Neural cell (in vitro differentiated cells): ENCODE results near the gene SPTY2D1. TPM values are rescaled to one million over a fixed set of nuclear protein-coding genes. Genes with fewer than 3 reads are reported as not detected.

Source experiments
- H2AFZ ChIP-seq: fragments of 200-600, 300-800 bp; sonication (generic), shearing (Covaris generic); 2 replicates; pipeline ENCODE4 v1.6.0; 2014; ENCODE audit warnings: low read depth, mild to moderate bottlenecking, antibody characterized with exemption, low read length, moderate library complexity
- H3F3A ChIP-seq: fragments of 200-600 bp; shearing (Covaris generic); 2 replicates; pipeline ENCODE4 v1.6.1; 2016; ENCODE audit warnings: mild to moderate bottlenecking, moderate library complexity, mixed read lengths, antibody characterized with exemption, low read length; ENCODE audit not compliant: insufficient read depth, poor library complexity, severe bottlenecking
- H3K27ac ChIP-seq: fragments of 200-600, 300-800 bp; sonication (generic), shearing (Covaris generic); 2 replicates; pipeline ENCODE4 v1.5.1; 2014; ENCODE audit warnings: mild to moderate bottlenecking, low read length, moderate library complexity
- H3K27me3 ChIP-seq: fragments of 300-800, 200-600 bp; sonication (generic), shearing (Covaris generic); 2 replicates; pipeline ENCODE4 v1.6.0; 2014; ENCODE audit warnings: mild to moderate bottlenecking, low read depth, low read length, moderate library complexity; ENCODE audit not compliant: insufficient read depth
- H3K36me3 ChIP-seq: fragments of 300-800, 200-600 bp; sonication (generic), shearing (Covaris generic); 2 replicates; pipeline ENCODE4 v1.5.1; 2014; ENCODE audit warnings: mild to moderate bottlenecking, antibody characterized with exemption, low read length, moderate library complexity; ENCODE audit not compliant: insufficient read depth
- H3K4me2 ChIP-seq: fragments of 300-800, 200-600 bp; sonication (generic), shearing (Covaris generic); 2 replicates; pipeline ENCODE4 v1.6.0; 2014; ENCODE audit warnings: mild to moderate bottlenecking, low read length
- H3K4me3 ChIP-seq: fragments of 300-800, 200-600 bp; sonication (generic), shearing (Covaris generic); 2 replicates; pipeline ENCODE4 v1.5.1; 2014; ENCODE audit warnings: mild to moderate bottlenecking, low read length, moderate library complexity
- H3K79me2 ChIP-seq: fragments of 200-600 bp; shearing (Covaris generic); replicated peaks from 2 replicates; pipeline ENCODE4 v1.6.0; 2014; ENCODE audit warnings: mild to moderate bottlenecking, low read length, moderate library complexity; ENCODE audit not compliant: insufficient read depth
- H3K9ac ChIP-seq: fragments of 300-800, 200-600 bp; sonication (generic), shearing (Covaris generic); 2 replicates; pipeline ENCODE4 v1.6.1; 2016; ENCODE audit warnings: mild to moderate bottlenecking, low read length, mixed read lengths
- H3K9me2 ChIP-seq: fragments of 200-600 bp; shearing (Covaris generic); 2 replicates; pipeline ENCODE4 v1.6.1; 2016; ENCODE audit warnings: mild to moderate bottlenecking, low read length, mixed read lengths; ENCODE audit not compliant: insufficient read depth
- H3K9me3 ChIP-seq: fragments of 200-600, 300-800 bp; sonication (generic), shearing (Covaris generic); 2 replicates; pipeline ENCODE4 v1.6.1; 2016; ENCODE audit warnings: mild to moderate bottlenecking, mixed run types, low read length, moderate library complexity, mixed read lengths
- H4K20me1 ChIP-seq: fragments of 200-600 bp; shearing (Covaris generic); 2 replicates; pipeline ENCODE4 v1.6.1; 2016; ENCODE audit warnings: mild to moderate bottlenecking, mixed run types; ENCODE audit not compliant: insufficient read depth
- EP300 ChIP-seq: fragments of 450-650 bp; conservative IDR thresholded peaks from 2 replicates; pipeline ENCODE4 v1.6.1; 2014; ENCODE audit warnings: antibody characterized with exemption, mild to moderate bottlenecking, moderate library complexity; ENCODE audit not compliant: poor library complexity, severe bottlenecking
- EZH2 ChIP-seq: fragments of 200-600, 300-800 bp; shearing (Covaris generic), sonication (generic); IDR thresholded peaks from 2 replicates; pipeline ENCODE4 v1.6.1; 2014; ENCODE audit warnings: antibody characterized with exemption, low read length, borderline replicate concordance, mild to moderate bottlenecking; ENCODE audit not compliant: insufficient read depth, poor library complexity, severe bottlenecking
- MXI1 ChIP-seq: fragments of 450-650 bp; conservative IDR thresholded peaks from 2 replicates; pipeline ENCODE4 v1.6.1; 2014; ENCODE audit warnings: antibody characterized with exemption, mild to moderate bottlenecking; ENCODE audit not compliant: poor library complexity, severe bottlenecking
- POLR2AphosphoS5 ChIP-seq: IDR thresholded peaks from 2 replicates; pipeline ENCODE4 v1.6.1; 2012
- RAD21 ChIP-seq: fragments of 450-650 bp; conservative IDR thresholded peaks from 2 replicates; pipeline ENCODE4 v1.6.1; 2014; ENCODE audit warnings: antibody characterized with exemption, mild to moderate bottlenecking, moderate library complexity
- SMC3 ChIP-seq: fragments of 450-650 bp; conservative IDR thresholded peaks from 2 replicates; pipeline ENCODE4 v1.6.1; 2014; ENCODE audit warnings: antibody characterized with exemption, mild to moderate bottlenecking, moderate library complexity; ENCODE audit not compliant: poor library complexity
- TAF1 ChIP-seq: IDR thresholded peaks from 2 replicates; pipeline ENCODE4 v1.6.1; 2012; ENCODE audit warnings: low read depth
- polyA plus RNA-seq: library from polyadenylated mRNA; depleted of rRNA; stranded (reverse); fragments of >200 nt; gene quantifications from 2 replicates; pipeline ENCODE4 v1.2.3, GENCODE V29; 2014
- TF ChIP-seq, protein P1 (sequence below): IDR thresholded peaks from 2 replicates; pipeline ENCODE4 v1.6.1; 2012; ENCODE audit warnings: borderline replicate concordance
- TF ChIP-seq, protein P2 (sequence below): fragments of 450-650 bp; IDR thresholded peaks from 2 replicates; pipeline ENCODE4 v1.5.1; 2014; ENCODE audit warnings: antibody characterized with exemption, mild to moderate bottlenecking, moderate library complexity; ENCODE audit not compliant: poor library complexity, severe bottlenecking

Gene SPTY2D1
- polyA plus RNA-seq, 1 donor from 2014 or later = 5.9 TPM

- Histone ChIP-seq H3K27me3 (no peaks in the 10 kb centered on the region), H4K20me1 (no peaks in the 10 kb centered on the region), H3K9me3 (no peaks in the 10 kb centered on the region), H3K79me2 (no peaks in the 10 kb centered on the region), H3K27ac (no peak overlapping the region), H3K4me2 (no peak overlapping the region), H3F3A (no peaks in the 10 kb centered on the region), H2AFZ (no peak overlapping the region), H3K4me3 (no peak overlapping the region), H3K9ac (no peak overlapping the region), H3K36me3 (peaks cover under 1% of the 10 kb centered on the region), H3K9me2 (no peaks in the 10 kb centered on the region)
- TF ChIP-seq, protein P1, sequence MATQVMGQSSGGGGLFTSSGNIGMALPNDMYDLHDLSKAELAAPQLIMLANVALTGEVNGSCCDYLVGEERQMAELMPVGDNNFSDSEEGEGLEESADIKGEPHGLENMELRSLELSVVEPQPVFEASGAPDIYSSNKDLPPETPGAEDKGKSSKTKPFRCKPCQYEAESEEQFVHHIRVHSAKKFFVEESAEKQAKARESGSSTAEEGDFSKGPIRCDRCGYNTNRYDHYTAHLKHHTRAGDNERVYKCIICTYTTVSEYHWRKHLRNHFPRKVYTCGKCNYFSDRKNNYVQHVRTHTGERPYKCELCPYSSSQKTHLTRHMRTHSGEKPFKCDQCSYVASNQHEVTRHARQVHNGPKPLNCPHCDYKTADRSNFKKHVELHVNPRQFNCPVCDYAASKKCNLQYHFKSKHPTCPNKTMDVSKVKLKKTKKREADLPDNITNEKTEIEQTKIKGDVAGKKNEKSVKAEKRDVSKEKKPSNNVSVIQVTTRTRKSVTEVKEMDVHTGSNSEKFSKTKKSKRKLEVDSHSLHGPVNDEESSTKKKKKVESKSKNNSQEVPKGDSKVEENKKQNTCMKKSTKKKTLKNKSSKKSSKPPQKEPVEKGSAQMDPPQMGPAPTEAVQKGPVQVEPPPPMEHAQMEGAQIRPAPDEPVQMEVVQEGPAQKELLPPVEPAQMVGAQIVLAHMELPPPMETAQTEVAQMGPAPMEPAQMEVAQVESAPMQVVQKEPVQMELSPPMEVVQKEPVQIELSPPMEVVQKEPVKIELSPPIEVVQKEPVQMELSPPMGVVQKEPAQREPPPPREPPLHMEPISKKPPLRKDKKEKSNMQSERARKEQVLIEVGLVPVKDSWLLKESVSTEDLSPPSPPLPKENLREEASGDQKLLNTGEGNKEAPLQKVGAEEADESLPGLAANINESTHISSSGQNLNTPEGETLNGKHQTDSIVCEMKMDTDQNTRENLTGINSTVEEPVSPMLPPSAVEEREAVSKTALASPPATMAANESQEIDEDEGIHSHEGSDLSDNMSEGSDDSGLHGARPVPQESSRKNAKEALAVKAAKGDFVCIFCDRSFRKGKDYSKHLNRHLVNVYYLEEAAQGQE = no peak
- TF ChIP-seq EP300 (no peak), SMC3 (no peak), EZH2 (no peak), TAF1 (no peak), RAD21 (no peak), POLR2AphosphoS5 (no peak)
- TF ChIP-seq, protein P2, sequence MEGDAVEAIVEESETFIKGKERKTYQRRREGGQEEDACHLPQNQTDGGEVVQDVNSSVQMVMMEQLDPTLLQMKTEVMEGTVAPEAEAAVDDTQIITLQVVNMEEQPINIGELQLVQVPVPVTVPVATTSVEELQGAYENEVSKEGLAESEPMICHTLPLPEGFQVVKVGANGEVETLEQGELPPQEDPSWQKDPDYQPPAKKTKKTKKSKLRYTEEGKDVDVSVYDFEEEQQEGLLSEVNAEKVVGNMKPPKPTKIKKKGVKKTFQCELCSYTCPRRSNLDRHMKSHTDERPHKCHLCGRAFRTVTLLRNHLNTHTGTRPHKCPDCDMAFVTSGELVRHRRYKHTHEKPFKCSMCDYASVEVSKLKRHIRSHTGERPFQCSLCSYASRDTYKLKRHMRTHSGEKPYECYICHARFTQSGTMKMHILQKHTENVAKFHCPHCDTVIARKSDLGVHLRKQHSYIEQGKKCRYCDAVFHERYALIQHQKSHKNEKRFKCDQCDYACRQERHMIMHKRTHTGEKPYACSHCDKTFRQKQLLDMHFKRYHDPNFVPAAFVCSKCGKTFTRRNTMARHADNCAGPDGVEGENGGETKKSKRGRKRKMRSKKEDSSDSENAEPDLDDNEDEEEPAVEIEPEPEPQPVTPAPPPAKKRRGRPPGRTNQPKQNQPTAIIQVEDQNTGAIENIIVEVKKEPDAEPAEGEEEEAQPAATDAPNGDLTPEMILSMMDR = no peak
Measured at GRCh38 chr11:18608376-18608775, 25.8 kb downstream of the SPTY2D1 start.

GRCh38 chr11:18600915-18601569, 33.1 kb downstream of the SPTY2D1 start:
- Histone ChIP-seq H3K9ac (no peak overlapping the region), H3K9me2 (no peaks in the 10 kb centered on the region), H3K36me3 (no peaks in the 10 kb centered on the region), H4K20me1 (no peaks in the 10 kb centered on the region), H2AFZ (no peak overlapping the region), H3K27me3 (no peaks in the 10 kb centered on the region), H3K9me3 (no peaks in the 10 kb centered on the region), H3K27ac (no peak overlapping the region), H3K4me2 (no peak overlapping the region), H3K79me2 (no peaks in the 10 kb centered on the region), H3K4me3 (no peak overlapping the region), H3F3A (no peaks in the 10 kb centered on the region)
- no peak for TF ChIP-seq POLR2AphosphoS5
- TF ChIP-seq TAF1 = no peak
- TF ChIP-seq SMC3 = no peak
- TF ChIP-seq RAD21 = no peak
- TF ChIP-seq, protein P2 = no peak
- no peak for TF ChIP-seq EZH2
- TF ChIP-seq EP300 = no peak
- no peak for TF ChIP-seq MXI1
- TF ChIP-seq, protein P1 = no peak
